Smooth muscle cell of the brain vasculature (primary cell): ENCODE measurements around the gene AMIGO2.
"Not testable (repeated sequence)": the region's sequence is repeated elsewhere in the genome, so short reads cannot be mapped to it uniquely, and the experiment has no call there.

Experiments used
- DNase-seq: peaks from one replicate; pipeline ENCODE4 v3.0.0-alpha.2; 2012; ENCODE audit warnings: low read depth, low spot score

AMIGO2 gene

GRCh38 chr12:47079468-47079980 lies at the start of gene AMIGO2, which contains the start of gene PCED1B:
Gene AMIGO2, minus strand, starts transcription at chr12:47079959. Its CDS starts 957 bp downstream, at chr12:47079002.
Gene PCED1B, plus strand, starts transcription at chr12:47079621. Its CDS starts 155,443 bp downstream, at chr12:47235064.
- DNase-seq = no peak

- no peak for DNase-seq
Measured at GRCh38 chr12:47126246-47126645, 46.5 kb upstream of the AMIGO2 start.

GRCh38 chr12:47124451-47124850 lies 44.7 kb upstream of the AMIGO2 start:
- no peak for DNase-seq

GRCh38 chr12:47123730-47124129 lies 44.0 kb upstream of the AMIGO2 start:
- no peak for DNase-seq

- DNase-seq = no peak
Measured at GRCh38 chr12:47122602-47123001, 42.8 kb upstream of the AMIGO2 start.

GRCh38 chr12:47121146-47121545 lies 41.4 kb upstream of the AMIGO2 start:
- DNase-seq = no peak

GRCh38 chr12:47120736-47121135 lies 41.0 kb upstream of the AMIGO2 start:
- DNase-seq = no peak

- DNase-seq = not testable (repeated sequence)
Measured at GRCh38 chr12:47117305-47117704, 37.5 kb upstream of the AMIGO2 start.

GRCh38 chr12:47114481-47114892 lies 34.7 kb upstream of the AMIGO2 start:
- DNase-seq = no peak

GRCh38 chr12:47112679-47113078 lies 32.9 kb upstream of the AMIGO2 start:
- DNase-seq = no peak

GRCh38 chr12:47111854-47112253 lies 32.1 kb upstream of the AMIGO2 start:
- DNase-seq = no peak

- no peak for DNase-seq
Measured at GRCh38 chr12:47111392-47111778, 31.6 kb upstream of the AMIGO2 start.

GRCh38 chr12:47110718-47111391 lies 31.1 kb upstream of the AMIGO2 start:
- DNase-seq = no peak

- no peak for DNase-seq
Measured at GRCh38 chr12:47110011-47110541, 30.3 kb upstream of the AMIGO2 start.

GRCh38 chr12:47107926-47108325 lies 28.2 kb upstream of the AMIGO2 start:
- DNase-seq = no peak

GRCh38 chr12:47107446-47107845 lies 27.7 kb upstream of the AMIGO2 start:
- no peak for DNase-seq

- DNase-seq = no peak
Measured at GRCh38 chr12:47105914-47106674, 26.3 kb upstream of the AMIGO2 start.

GRCh38 chr12:47102845-47103651 lies 23.3 kb upstream of the AMIGO2 start:
- DNase-seq = no peak

- no peak for DNase-seq
Measured at GRCh38 chr12:47102406-47102805, 22.6 kb upstream of the AMIGO2 start.

- DNase-seq = no peak
Measured at GRCh38 chr12:47100160-47100559, 20.4 kb upstream of the AMIGO2 start.

- no peak for DNase-seq
Measured at GRCh38 chr12:47099610-47100009, 19.9 kb upstream of the AMIGO2 start.

- no peak for DNase-seq
Measured at GRCh38 chr12:47098099-47098498, 18.3 kb upstream of the AMIGO2 start.
